GM19324 (cell line): Measurements from ENCODE around the gene USP20.

Experiments
- ATAC-seq: cut with Tn5 transposase; IDR thresholded peaks from one replicate; pipeline ENCODE4 v1.9.1; 2021; ENCODE audit warnings: mild to moderate bottlenecking, moderate library complexity; ENCODE audit not compliant: unreplicated experiment, low FRiP score

Gene USP20

DNA sequence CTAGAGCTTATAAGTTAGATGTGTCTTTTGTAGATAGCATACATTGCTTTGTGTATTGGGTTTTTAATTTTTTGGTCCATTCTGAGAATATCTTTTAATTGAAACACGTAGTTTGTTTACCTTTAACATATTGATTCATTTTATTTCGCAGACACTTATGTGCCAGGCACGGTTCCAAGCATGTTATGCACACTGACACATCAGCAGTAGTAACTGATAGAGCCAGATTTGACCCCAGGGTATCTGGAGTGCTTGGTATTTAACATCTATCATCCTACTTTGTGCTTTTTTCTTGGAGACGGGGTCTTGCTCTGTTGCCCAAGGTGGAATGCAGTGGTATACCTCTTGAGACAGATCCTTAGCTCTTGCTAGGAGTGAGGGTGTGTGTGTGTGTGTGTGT is 71.9 kb downstream of the USP20 start:
- no peak for ATAC-seq

DNA sequence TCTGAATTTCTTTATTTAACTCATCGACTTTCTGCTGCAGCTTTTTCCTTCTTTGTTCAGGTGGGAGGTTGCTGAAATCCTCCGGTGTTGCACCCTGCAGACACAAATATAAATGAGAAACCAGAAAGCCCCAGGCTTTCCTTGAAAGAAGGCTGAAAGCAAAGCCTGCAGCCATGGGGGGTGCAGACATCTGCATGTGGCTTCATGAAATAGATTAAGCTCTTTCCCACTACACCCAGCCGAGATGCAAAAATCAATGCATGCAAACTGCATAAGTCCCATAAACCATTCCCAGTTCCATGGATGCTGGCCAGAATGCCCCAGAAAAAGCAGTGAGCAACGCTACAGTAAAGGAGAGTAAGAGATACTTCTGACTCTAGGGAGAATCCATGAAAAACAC is 73.6 kb downstream of the USP20 start:
- ATAC-seq: no peak

DNA sequence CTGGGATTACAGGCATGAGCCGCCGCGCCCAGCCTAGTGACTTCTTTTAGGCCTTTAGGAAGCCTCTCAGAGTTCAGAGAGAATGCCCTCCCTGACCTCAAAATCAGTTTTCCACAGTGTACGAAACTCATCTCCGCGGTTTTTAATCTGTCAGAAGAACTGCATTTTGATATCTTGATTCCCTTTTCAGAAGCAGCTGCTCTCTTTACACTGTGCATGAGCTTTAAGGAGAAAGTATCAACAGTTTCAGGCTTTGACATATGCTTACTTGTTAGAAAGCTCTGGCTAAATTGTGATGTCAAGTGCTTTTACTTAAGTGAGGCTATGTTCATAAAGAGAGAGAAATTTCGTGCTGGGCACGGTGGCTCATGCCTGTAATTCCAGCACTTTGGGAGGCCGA is 74.6 kb downstream of the USP20 start:
- no peak for ATAC-seq

DNA sequence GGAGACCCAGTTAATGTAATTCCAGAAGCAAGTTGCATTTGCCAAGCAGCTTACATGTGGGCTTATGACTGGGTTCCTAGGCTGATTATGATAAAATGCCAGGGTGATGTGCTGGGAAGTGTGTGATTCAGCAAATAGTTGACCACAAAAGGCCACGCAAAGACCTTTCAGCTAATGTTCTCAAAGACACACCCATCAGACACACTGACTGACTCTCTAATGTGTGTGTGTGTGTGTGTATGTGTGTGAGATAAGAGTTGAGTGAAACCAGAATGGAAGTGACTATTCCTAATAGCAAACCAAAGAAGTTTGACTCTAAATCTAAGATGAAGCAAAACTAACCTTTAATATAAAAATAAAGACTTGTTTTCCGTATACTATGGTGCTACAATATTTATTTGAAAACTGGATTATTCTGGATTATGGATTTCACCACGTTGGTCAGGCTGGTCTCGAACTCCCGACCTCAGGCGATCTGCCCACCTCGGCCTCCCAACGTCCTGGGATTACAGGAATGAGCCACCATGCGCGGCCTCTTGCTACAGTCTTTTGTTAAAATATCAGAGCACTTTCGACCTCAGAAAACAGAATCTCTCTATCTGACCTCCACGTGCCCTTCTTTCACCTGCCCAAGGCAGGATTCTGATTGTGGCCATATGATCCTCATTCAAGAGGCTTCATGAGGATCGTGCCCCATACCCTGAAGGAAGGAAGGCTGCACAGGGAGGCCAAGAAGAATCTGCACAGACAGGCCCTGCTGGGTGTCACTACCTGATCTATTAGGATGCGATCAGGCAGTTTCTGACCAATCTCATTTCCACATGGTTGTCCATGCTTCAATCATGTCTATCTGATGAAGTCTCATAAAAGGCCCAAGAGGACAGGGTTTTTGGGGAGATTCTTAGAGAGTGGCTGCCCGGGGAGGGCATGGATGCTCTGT is 75.6 kb downstream of the USP20 start:
- no peak for ATAC-seq

DNA sequence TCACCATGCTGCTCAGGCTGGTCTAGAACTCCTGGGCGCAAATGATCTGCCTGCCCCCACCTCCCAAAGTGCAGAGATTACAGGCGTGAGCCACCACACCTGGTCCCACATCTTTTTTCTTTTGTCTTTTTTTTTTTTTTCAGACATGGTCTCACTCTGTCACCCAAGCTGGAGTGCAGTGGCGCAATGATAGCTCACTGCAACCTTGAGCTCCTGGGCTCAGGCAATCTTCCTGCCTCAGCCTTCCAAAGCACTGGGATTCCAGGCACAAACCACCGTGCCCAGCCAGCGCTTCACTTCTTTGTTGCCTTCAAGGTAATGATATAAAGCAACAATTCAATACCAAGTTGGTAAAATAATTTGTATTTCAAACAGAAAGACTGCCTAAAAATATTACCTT is 78.8 kb downstream of the USP20 start:
- no peak for ATAC-seq

DNA sequence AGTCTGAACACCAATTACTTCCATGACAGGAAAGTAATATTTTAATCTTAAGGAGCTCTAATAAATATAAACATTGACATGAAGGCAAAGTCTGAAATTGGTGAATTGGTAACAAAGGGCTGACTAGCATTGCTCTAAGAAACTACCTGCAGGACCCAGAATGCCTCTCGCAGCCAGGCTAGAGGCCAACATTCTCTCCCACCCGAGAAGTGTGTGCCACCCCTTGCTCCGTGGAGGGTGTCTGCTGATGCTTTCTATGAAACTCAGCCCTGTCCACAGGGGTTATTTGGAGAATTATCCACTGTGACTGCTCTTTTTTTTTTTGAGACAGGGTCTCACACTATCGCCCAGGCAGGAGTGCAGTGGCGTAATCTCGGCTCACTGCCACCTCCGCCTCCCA is 81.4 kb downstream of the USP20 start:
- no peak for ATAC-seq

DNA sequence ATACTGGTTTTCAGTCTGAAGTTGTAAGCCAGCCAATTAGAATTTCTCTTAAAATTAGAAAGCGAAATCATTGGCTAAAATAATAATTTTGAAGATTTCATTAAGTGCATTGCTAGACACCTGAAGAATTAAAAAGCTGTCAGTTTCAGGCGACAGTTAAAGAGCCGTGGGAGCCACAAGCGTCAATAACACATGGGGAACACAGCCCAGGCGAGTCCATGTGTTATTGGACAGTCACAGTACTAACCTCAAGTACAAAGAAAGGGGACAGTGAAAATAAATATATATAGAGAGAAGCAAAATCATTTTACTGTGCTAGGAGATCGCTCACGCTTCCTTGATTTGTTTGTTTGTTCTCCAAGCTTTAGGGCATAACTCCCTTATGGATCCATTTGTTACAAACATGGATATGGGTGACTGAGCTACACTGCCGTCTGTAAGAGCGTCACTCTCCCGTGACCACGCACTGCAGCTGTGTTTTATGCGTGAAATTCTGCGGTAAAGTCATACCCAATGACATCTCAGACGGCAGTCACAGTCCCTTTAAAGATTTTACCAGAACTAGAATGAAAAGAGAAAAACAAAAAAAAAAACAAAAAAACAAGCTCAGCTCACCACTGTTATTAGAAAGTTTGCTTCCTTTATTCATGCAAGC is 83.2 kb downstream of the USP20 start:
- ATAC-seq: no peak

DNA sequence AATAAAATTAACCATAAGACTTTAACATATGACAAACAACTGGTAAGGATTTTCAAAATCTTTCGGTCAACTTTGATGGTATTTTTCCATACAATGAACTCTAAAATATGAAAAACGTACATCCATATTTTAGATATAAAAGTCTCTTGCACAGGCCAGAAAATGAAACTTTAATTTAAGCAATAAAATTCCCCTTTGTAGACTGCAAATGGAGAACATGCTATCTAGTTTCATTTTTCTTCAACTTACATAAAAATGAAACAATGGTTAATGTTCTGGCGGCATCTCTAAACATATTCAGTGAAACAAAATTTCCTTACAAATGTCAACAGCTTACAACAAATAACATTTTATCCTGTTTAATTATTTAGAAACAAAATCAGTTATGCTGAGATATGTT is 84.0 kb downstream of the USP20 start:
- no peak for ATAC-seq

DNA sequence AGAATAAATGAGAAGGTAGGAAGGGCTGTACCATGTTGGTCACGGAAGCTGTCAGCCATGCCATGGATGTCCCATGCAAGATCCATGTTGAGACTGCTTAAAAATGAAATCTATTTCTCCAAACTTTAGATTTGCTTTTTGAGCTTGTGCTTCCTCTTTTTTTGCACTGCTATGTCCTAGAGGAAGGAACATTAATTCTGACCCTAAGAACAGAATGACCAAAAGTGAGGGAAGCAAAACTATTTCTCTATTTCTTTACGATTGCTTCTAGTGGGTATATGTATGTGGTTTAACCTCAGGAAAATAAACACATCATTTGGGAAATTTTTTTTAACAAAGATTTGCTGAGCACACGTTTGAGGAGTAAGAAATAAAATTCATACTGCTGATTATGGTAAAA is 84.6 kb downstream of the USP20 start:
- ATAC-seq: no peak

DNA sequence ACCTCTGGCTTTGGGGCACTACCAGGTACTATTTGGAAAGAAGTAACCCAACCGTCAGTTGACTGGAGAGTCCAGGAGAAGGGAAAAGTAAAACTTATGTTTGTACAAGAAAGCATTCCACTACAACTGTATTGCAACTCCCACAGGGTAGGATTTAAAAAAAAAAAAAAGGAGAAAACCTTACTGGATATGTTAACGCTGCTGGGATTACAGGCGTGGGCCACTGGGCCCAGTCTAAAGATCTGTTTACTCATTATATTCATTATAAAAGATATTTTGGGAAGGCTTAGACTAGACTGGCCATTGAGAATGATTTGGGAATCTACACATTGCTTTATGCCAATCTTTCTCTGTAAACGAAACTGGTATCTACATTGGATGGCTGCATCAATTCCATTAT is 86.6 kb downstream of the USP20 start:
- no peak for ATAC-seq

DNA sequence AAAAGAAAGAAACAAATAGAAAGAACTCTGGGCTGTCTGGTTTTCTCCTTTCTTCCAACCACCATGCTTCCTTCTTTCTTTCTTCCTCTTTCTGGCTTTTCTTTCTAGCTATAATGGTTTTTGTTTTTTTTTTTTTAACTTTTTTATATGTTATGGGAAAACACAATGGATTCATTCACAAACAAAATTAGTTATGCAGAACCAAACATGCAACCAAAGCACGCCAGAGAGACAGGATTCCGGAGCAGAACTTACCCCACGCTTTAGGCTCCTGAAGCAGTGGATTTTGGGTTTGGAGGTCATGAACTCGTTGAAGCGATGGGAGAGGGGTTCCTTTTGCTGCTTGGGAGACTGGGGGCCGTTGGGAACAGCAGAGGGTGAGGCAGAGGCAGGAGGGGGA is 88.3 kb downstream of the USP20 start:
- no peak for ATAC-seq

DNA sequence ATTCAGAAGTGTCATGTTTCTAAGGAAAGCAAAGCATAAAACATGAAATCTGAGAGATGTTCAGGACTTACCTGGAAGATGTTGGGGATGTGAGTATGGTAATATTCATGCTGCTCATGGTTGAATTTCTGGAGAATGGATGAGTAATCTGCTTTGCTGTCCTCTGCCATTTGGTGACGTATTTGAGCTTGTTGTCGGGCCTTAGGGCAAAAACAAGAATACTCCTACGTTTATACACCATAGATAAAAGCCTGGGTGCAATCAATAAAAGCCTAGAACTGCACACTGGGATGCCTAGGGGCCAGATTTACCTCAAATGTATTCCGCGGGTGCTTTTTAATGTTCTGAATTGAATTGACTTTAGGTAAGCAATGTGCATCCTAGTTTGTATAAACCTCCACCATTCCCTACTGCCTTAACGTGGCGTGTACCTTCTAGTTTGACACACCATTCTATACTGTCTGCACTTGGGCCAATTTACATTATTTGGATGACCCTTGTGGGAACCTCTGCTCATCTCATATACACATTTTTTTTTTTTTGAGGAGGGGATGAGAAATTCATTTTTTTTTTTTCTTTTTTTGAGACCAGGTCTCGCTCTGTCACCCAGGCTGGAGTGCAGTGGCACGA is 94.4 kb downstream of the USP20 start:
- no peak for ATAC-seq

DNA sequence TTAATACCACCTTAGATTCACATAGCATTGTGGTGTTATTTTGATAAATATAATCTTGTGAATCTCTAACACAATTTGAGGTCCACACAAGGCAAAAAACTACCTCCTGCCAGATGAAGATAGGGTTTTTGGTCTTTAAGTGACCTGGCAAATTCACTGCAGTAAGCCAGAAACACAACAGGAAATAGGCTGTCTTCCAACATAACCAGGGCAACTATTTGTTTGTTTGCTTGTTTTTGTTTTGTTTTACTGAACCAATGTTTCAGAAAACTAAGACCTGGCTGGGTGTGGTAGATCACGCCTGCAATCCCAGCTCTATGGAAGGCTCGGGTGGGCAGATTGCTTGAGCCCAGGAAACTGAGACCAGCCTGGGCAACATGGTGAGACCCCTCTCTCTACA is 95.5 kb downstream of the USP20 start:
- ATAC-seq: no peak
